ENCODE measurements around the gene FLNC.
A peak's percentile ranks its signal among the peaks of the same experiment; 100 is the strongest.

The FLNC gene

GRCh38 chr7:128885370-128886187 is 55.4 kb downstream of the FLNC start:
- peak in 3 of 10 donors; percentile 1 to 65 (median 55) for DNase-seq
- intact Hi-C loops (cut with DNase I) = no loop called here

GRCh38 chr7:128886391-128887168 is 56.4 kb downstream of the FLNC start:
- peak in 3 of 10 donors; percentile 32 to 62 (median 59) for DNase-seq
- intact Hi-C loops (cut with DNase I) = no loop called here

- peak in 3 of 10 donors; percentile 24 to 62 (median 43) for DNase-seq
- intact Hi-C loops (cut with DNase I) = no loop called here
These were observed 57.2 kb downstream of the FLNC start for GRCh38 chr7:128887169-128888038.

GRCh38 chr7:128888039-128888755 is 58.0 kb downstream of the FLNC start:
- intact Hi-C loops (cut with DNase I) = no loop called here
- peak in 1 of 10 donors; percentile 15 for DNase-seq

DNA sequence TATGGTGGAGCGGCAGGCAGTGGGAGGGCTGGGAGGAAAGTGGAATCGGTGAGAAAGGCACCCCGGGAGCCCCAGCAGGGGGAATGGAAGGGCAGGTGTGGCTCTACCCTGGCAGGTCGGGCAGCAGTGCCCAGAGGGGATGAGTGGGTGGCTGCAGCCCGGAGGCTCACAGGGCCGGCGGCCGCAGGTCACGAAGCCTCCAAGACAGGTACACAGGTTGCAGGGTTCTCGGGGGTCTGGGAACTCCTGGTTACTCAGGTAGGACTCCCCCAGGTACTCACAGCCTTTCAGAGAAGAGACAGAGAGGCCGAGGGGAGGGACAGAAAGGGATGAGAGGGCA is 58.5 kb downstream of the FLNC start:
- intact Hi-C loops (cut with DNase I) = no loop called here
- peak in 2 of 10 donors; percentile 32 to 65 for DNase-seq

- peak in 2 of 10 donors; percentile 25 to 38 for DNase-seq
- intact Hi-C loops (cut with DNase I) = no loop called here
These were observed 58.9 kb downstream of the FLNC start for GRCh38 chr7:128889121-128889520.

GRCh38 chr7:128890306-128891109 is 60.3 kb downstream of the FLNC start:
- intact Hi-C loops (cut with DNase I) = no loop called here
- peak in 4 of 10 donors; percentile 4 to 80 (median 54) for DNase-seq

DNA sequence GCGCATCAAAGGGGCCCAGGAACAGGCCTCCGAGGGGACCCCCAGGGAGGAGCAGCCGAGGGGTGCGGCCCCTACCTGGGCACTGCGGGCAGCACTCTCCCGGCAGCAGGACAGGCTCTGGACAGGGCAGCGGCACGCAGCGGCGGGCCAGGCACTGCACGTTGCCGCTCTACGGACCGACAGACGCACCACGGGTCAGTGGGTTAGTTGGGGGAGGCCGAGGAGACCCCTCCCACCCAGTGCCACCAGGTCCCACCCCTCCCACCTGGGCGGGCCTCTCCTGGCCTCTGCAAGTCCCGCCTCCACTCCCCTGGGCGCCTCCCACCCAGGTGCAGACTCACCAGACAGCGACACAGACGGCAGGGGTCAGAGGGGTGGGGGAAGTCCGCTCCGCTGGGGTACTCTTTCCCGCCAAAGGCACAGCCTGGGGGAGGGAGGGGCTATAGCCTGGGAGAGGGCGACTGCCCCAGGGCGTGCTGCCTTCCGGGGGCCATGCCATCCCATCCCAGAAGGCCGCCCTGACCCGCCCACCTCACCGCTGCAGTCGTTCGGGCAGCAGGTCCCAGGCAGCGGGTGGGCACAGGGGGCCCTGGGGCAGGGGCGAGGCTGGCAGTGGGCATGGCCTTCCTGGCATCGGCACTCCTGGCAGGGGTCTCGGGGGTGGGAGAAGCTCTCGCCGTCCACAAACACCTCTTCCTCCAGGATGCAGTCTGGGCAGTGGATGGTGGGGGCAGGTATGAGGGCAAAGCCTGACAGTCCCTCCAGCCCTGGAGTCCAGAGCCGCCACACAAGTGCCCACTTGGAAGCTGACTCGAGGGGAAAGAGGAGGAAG is 61.1 kb downstream of the FLNC start:
- DNase-seq = peak in 4 of 10 donors; percentile 6 to 83 (median 56)
- intact Hi-C loops (cut with DNase I) = no loop called here

- no peak for DNase-seq
- intact Hi-C loops (cut with DNase I) = no loop called here
These were observed 61.7 kb downstream of the FLNC start for GRCh38 chr7:128891942-128892269.

- intact Hi-C loops (cut with DNase I) = no loop called here
These were observed 62.5 kb downstream of the FLNC start for GRCh38 chr7:128892521-128893250.

DNA sequence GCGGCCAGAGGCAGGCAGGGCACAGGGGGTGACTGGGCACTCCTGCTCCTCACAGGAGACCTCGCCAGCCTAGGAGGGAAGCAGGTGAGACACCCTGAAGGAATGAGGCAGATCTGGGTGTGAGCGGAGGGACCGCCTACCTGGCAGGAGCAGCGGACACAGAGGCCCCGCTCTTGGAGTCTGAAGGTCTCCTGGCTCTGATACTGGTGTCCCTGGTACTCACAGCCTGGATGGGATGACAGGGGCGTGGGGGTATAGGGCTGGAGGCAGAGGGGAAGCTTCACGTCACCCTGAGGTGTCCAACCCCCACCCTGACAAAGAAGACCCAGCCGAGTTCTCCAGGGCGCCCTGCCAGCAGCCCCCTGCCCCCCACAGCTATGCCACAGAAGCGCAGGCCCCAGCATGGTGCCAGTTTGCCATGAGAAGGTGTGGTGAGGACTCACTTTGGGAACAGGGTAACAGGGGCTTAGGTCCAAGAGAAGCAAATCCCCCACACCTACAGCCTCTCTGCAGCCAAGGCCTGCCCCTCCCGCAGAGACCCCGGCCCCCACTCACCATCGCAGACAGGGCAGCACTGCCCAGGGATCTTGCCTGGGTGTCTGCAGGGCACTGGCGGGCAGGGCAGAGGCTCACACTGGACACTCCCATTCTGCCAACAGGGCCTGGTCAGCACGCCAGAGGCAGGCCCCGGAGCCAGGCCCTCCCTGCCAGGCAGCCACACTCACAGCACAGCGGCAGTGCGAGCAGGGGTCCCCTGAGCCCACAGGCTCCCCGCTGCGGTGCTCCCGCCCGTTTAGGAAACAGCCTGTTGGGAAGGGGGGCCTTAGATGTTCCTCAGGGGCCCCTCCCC is 63.3 kb downstream of the FLNC start:
- DNase-seq = peak in 4 of 10 donors; percentile 3 to 75 (median 60)
- intact Hi-C loops (cut with DNase I) = no loop called here

More at GRCh38 chr7:128892521-128893250, 62.5 kb downstream of the FLNC start:
- peak in 4 of 10 donors; percentile 4 to 74 (median 57) for DNase-seq

DNA sequence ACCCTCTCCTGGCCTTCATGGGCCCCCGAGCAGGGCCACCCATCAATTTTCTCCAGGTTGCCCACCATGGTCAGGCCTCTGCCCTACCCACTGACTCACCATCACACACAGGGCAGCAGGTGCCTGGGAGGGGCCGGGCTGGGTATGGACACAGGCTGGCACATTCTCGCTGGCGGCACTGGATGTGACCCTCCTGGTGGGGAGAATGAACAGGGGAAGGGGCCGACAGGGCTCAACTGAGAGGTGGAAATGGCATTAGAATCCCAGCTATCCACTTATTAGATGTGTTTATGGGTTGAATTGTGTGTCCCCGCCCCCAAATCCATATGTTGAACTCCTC is 63.9 kb downstream of the FLNC start:
- DNase-seq = peak in 2 of 10 donors; percentile 35 to 40
- intact Hi-C loops (cut with DNase I) = no loop called here

DNA sequence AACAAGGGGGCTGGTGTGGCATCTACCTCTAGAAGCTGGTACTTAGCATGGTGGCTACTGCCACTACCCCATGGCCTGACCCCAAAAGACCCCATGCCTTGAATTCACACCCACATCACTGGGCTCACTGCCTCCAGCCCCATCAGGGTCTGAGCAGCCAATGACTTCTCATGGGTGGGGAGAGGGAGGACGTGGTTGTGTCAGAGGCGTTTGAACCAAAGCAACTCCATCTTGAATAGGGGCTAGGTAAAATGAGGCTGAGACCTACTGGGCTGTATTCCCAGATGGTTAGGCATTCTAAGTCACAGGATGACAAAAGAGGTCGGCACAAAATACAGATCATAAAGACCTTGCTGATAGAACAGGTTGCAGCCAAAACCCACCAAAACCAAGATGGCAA is 65.1 kb downstream of the FLNC start:
- intact Hi-C loops (cut with DNase I) = no loop called here
- DNase-seq = peak in 3 of 10 donors; percentile 2 to 21 (median 5)

DNA sequence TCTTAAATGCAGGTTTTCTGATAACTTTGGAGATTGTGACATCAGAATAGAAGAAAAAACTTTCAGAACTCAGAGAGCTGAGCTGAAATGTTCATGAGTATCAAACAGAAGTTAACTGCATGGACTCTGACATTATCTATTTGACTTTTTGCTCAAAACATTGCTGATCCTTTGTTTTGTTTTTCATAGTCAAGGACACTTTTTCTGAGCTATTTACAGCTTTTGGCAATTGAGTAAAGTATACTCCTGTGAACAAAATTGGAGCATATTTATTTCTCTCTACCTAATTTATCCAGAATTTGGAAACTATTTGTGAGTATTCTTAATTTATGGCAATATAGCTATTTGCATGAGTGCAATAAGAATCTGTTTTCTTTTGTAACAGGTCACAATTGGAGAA is 69.2 kb downstream of the FLNC start:
- DNase-seq = no peak
- intact Hi-C loops (cut with DNase I) = no loop called here

GRCh38 chr7:128900237-128900636 is 70.0 kb downstream of the FLNC start:
- intact Hi-C loops (cut with DNase I) = no loop called here
- DNase-seq = no peak

GRCh38 chr7:128902761-128903585 is 72.8 kb downstream of the FLNC start:
- intact Hi-C loops (cut with DNase I) = no loop called here
- peak in 2 of 10 donors; percentile 50 to 67 for DNase-seq

All from posterior cingulate gyrus (tissue), 11 donors.